ENCODE data around the gene AFDN.
"Not testable (repeated sequence)": the region's sequence is repeated elsewhere in the genome, so short reads cannot be mapped to it uniquely, and the experiment has no call there.

The AFDN gene

DNA sequence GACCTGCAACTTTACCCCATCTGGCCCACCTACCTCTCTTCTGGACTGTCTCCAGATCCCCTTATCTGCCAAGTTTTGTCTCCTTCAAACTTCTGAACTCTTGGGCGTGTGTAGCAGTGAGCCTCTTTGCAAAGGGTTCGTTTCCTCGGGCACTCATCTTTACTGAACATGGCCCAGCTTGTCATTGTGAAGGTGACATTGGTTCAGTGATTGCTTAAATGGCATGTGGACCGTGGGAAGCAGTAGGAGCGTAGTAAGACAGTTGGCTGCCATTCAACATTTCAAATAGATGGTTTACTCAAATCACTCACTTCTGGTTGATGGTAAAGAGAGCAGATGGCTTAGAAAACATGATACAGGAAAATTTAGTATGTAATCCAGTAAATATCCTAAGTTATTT is 136.0 kb downstream of the AFDN start:
- no peak for DNase-seq

DNA sequence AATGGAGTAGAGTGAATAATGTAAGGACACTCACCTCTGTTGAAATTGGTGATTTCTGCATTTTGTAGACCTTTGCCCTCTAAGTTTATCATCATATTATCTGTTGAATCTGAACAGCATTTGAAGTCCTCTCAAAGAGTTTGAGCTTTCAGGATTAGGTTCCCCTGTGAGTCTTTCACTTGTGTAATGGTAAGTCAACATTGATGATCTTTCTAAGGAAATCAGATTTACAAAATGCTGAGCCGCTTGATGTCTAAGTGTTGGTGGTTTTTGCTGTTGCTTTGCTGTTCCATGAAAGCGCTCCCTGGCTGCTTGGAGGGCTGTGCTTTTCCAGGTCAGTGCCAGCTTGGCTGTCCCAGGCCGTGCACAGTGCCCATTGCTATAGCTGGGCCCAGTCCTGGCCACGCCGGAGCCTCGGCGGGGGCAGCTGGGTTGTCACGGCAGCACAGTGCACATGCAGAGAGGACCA is 136.9 kb downstream of the AFDN start:
- DNase-seq = no peak

DNA sequence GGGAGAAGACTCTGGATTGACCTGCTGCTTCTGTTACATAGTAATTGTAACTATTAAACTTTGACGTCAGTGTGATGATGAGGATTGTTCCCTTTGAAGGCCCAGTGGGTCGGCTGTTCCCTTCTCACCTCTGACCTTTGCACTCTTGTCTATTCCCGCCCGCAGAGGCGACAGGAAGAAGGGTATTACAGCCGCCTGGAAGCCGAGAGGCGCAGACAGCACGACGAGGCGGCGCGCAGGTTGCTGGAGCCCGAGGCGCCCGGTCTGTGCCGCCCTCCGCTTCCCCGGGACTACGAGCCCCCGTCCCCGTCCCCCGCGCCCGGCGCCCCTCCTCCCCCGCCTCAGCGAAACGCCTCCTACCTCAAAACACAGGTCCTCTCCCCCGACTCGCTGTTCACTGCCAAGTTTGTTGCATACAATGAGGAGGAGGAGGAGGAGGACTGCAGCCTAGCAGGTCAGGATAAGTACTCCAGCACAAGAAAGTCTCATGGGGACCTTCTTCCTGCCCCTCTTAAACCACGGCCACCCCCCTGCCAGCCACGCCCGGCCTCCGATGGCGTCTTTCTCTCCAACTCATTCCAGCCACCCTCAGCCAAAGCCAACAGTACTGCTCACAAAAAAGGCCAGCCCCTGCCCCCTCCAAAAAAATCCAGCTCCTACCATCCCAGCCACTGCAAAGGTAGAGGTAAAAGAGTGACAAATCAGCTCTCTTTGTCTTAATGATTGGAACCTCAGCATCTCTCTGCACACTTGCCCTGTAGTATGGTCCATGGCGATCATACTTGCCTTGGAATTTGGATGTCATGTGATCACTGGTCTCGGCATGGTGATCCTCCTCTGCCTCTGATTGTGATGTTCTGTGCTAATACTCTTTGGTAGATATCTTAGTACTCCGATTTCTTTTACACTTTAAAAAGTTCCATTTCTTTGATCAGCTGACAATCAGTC is 139.2 kb downstream of the AFDN start:
- DNase-seq = no peak

DNA sequence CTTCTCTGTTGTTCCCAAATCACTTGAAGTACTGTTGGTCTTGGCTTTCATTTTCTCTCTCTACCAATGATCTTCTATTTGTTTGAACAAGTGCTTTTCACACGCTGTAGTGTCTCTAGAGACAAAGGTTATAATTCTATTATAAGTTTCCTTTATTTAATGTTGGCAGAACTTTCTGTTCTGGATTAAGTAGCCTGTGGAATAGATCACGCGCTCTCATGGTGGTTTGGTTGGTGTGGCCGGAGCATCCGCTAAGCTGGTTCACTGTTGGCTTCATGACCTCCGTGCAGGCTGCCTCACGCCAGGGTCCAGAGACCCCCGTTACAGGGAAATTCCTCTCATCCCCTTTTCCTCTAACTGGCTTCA is 139.8 kb downstream of the AFDN start:
- no peak for DNase-seq

DNA sequence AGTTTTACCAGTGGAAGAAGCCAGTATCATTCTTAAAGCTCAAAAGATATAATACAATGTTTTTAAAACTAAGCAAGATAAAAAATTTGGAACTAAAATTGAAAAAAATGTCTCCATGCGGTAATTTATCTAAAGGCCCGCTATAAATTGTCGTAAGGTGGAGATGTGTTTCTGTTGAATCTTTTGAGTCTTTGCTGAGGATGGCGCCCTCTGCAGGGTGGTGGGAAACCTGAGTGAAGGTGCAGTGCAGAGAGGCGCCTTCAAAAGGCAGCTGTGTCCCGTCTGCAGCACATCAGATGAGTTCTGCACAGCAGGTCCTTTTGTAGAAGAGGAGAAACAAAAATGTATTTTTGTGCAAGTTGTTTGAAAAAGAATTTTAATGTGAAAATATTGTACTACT is 141.4 kb downstream of the AFDN start:
- peak in 1 of 2 experiments; percentile 22 for DNase-seq

DNA sequence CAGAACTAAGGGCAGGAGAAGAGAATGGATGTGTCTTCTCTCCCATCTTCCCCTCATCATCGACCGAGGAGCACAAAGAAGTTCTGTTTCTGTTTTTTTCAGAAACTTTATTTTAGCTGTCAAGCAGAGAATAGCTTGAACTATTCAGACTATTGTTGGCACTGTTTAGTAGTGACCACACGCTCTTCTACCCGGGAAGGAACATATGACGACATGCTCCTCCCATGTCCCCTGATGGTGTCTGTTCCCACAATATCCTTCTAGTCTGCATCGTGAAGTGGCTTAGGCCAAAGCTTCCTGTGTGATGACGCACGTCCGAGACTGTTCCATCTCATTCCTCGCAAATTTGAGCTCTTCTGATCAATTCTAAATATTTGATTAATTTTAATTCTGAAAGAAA is 143.5 kb downstream of the AFDN start:
- no peak for DNase-seq

DNA sequence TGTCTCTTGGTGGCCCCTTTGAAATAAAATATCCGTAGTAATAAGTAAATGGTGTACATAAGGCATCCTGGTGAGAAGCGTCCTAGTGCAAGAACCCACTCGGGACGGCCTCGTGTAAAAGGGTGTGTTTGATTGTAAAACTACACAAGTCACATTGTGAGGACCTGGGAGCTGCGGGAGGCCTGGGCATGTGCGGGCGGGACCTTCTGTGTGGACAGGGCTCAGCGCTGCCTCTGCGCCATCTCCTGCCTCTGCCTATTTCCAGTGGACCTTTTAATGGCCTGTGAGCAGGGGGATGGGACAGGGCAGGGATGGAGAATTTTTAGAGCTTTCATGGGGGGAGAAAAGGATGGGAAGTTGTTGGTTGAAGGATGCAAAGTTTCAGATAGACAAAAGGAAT is 145.5 kb downstream of the AFDN start:
- no peak for DNase-seq

DNA sequence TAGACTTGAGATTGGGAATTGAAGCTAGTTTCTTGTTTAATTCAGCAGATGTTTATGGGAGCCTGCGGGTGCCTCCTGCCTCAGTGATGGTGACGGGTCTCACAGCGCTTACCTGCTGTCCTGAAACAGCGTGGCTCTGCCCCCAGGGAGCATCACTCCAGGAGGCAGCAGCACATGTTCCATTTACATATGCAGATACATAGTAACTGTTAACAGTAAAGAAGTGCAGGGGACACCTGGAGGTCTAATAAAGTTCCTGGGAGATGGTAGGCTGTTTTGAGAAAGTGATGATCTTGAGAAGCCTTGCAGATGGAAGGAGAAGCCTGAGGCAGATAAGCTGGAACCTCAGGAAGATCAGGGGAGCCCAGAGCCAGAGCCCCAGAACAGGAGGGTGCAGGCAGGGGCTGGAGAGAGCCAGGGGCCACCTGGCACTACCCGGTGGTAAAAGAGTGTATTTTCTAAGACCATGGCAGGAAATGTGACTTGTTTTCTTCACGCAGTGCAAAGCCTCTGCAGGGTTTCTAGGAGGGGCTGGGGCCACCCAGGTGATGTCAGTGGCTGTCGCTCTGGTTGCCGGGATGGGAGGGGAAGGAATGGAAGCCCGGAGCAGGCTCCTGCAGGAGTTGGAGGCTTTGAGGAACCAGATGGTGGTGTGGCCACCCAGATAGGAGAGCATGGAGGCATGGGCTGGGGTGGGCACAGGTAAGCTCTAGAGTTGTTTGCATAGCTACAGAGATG is 146.6 kb downstream of the AFDN start:
- no peak for DNase-seq

DNA sequence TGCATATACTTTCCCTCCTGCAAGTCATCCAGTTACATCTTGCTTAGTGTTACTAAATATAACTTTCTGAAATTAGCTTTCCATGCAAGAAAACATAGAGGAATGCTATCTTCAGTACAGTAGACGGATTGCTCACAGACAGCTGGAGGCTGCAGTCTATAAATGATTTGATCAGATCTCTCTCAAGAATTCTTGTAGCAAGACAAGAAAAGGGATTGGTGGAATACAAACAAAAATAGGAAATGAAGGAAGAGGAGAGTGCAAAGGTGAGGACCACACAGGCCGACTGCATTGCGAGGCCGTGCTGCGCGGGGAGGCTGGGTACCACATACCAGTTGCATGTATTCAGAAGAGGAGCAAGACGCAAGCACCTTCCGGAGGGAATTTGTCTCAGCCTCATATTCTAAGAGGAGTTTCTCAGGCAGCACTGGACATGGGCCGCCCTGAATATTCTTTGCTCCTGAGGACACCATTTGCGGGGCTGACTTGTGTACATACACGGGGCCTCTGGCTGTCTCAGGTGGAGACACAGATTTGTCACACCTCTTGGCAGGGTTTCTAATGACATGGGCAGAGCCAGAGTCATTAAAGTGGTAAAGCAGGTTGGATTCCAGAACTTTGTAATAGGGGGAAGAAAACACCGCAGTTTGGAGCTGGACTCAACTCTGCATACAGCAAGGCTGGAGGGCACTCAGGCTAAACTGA is 148.1 kb downstream of the AFDN start:
- DNase-seq = no peak

DNA sequence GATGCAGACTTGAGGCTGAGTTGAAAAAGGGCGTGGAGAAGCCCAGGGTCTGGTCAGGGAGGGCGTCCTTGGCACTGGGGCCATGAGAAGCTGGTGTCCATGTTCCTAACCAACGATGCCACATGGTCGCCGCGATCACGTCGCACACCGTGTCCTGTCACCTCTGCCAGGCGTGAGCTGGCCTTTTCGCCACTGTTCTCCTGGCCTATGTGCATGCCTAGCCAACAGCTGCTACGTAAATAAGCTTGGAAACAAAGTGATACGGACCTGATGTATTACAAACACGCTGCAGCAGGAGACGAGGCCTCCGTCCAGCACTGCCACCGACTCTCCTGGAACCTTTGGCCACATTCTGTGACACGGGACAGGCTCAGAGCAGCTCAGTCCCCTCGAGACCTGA is 148.7 kb downstream of the AFDN start:
- DNase-seq = no peak

DNA sequence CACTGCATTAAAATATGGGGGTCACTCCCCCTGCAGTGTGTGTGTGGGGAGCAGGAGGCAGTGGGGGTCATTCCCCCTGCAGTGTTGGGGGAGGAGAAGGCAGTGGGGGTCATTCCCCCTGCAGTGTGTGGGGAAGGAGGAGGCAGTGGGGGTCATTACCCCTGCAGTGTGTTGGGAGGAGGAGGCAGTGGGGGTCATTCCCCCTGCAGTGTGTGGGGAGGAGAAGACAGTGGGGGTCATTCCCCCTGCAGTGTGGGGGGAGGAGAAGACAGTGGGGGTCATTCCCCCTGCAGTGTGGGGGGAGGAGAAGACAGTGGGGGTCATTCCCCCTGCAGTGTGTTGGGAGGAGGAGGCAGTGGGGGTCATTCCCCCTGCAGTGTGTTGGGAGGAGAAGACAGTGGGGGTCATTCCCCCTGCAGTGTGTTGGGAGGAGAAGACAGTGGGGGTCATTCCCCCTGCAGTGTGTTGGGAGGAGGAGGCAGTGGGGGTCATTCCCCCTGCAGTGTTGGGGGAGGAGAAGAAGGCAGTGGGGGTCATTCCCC is 149.5 kb downstream of the AFDN start:
- not testable (repeated sequence) for DNase-seq

DNA sequence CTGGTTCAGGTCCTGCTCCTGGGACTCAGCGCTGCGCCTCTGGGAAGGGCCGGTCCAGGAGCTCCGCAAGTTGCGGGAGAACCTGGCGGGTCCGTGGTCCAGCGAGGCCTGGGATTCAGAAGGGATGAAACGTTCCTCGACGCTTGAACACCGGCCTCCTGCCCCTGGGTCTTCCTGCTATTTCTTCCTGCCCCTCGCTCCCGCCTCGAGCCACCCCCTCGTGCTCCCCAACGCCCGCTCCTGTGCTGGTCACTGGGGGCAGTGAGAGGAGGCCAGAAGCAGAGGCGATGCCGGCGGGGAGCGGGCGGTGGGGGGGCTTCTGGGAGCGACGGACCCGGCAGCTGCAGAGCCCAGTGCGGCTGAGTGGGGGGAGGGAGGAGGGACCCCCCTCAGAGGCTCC is 150.0 kb downstream of the AFDN start:
- DNase-seq = no peak

DNA sequence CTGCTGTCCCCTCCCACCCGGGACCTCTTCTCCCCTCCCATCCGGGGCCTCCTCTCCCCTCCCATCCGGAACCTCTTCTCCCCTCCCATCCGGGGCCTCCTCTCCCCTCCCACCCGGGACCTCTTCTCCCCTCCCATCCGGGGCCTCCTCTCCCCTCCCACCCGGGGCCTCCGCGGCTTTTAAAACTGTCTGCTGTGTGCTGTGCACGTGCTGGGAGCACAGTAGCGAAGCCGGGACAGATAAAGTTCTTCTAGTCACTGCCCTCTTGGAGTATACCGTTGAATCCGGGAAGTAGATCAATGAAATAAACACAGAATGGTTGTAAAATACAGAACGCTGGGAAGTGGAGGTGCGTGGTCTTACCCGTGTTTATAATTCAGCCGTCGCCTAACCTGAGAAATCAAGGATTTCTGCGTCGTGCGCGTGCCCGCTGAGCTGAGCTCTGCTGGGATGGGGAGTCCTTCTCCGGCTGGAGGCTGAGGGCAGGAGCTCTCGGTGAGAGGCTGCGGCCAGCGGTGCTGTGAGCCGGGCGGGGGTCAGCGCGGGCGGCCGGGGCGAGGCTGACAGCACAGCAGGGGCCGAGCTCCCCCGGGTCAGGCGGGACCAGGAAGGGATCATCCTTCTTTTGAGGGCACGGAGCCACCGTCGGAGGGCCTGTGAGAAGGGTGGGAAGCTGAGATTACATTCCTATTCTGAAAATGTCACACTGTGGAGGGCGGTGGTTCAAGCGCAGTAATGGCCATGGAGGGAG is 151.2 kb downstream of the AFDN start:
- DNase-seq = no peak

DNA sequence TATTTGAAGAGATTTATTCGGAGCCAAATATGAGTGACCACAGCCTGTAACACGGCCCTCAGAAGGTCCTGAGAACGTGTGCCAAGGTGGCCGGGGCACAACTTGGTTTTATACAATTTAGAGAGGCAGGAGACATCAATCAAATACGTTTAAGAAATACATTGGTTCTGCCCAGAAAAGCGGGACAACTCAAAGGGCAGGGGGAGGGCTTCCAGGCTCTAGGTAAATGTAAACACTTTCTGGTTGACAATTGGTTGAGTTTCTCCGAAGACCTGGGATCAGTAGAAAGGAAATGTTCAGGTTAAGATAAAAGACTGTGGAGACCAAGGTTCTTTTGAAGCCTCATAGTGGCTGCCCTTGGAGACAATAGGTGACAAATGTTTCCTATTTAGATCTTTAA is 151.9 kb downstream of the AFDN start:
- no peak for DNase-seq

DNA sequence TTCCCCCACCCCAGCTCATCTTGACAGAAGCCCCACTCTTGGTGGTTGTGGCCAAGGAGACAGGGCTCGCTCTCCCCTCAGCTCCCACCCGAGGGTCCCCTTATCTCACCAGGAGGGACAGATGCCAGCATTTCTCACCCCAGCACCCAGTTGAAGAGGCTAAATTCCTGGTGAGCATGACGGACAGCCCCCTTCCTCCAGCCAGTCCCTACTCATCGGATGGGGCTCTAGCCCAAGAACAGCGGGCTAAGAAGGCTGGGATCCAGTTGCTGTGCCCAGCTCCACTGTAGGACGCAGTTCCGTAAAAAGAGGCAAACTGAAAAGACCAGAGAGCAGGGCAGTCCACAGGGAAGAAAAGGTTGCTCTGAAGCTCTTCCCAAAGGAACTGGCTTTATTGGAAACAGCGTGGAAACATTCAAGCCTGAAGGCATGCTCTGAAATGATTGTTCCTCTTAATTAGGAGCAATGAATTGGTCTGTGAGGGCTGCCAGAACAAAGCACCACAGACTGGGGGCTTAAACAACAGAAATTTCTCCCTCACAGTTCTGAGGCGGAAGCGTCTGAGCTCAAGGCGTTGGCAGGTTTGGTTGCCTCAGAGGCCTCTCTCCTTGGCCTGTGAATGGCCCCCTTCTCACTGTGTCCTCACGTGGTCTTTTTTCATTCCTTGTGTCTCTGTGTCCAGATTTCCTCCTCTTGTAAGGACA is 152.9 kb downstream of the AFDN start:
- no peak for DNase-seq

DNA sequence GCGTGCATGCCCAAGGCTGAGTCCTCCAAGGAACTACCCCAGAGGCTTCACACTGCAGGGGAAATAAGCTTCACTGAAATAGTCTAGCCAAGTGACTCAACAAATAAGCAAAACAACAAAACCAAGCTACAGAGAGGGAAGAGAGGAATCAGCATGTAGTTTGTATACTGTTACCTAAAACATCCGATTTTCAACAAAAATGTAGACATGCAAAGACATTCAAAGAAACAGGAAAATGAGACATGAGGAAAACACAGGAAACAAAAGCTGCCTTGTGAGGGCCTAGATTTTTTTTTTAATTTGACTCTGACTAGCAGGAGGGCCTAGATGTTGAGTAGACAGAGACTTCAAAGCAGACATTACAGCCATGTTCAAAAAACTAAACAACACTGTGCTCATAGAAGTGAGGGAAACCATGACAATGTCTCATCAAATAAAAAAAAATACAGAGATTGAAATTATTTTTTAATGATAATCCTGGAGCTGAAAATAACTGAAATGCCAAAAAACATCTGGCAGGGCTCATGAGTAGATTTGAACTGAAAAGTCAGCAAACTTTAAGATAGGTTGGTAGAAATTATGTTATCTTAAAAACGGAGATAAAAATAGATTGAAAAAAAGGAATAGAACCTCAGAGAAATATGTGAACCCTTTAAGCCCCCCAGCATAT is 154.3 kb downstream of the AFDN start:
- no peak for DNase-seq

DNA sequence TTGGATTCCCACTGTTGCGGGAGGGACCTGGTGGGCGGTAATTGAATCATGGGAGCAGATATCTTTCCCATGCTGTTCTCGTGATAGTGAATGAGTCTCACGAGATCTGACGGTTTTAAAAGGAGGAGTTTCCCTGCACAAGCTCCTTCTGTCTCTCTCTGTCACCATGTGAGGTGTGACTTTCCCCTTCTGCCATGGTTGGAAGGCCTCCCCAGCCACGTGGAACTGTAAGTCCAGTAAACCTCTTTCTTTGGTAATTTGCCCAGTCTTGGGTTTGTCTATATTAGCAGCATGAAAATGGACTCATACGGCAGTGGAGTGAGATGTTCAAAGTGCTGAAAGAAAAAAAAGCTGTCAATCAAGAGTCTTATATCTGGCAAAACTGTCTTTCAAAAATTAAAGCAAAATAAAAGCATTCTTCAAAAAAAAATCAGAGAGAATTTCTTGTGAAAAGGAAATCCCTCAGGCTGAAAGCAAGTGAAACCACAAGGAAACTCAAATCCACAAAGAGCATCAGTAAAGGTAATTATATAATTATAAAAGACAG is 155.3 kb downstream of the AFDN start:
- DNase-seq = no peak

DNA sequence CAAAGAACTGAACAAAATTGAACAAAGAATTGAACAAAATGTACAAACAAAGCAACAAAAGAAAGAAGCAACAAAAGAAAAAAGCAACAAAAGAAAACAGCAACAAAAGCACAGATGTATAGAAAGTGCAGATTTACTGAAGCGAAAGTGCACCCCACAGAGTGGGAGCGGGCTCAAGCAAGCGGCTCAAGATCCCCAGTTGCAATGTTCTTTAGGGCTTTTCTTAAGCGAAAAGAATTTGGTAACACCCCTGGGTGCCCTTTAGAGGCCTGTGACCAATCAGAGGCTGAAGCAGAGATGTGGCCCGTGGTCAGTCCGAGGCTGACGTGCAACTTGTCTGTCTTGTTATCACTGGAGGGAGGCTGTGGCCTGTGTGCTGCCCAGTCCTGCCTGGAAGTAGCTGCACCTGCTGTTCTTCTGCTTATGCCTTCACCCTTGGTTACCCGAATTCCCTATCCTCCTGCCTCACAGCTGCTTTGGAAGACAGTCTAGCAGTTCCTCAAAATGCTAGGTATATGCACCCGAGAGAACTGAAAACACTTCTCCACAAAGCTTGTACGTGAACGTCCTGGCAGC is 157.5 kb downstream of the AFDN start:
- no peak for DNase-seq

DNA sequence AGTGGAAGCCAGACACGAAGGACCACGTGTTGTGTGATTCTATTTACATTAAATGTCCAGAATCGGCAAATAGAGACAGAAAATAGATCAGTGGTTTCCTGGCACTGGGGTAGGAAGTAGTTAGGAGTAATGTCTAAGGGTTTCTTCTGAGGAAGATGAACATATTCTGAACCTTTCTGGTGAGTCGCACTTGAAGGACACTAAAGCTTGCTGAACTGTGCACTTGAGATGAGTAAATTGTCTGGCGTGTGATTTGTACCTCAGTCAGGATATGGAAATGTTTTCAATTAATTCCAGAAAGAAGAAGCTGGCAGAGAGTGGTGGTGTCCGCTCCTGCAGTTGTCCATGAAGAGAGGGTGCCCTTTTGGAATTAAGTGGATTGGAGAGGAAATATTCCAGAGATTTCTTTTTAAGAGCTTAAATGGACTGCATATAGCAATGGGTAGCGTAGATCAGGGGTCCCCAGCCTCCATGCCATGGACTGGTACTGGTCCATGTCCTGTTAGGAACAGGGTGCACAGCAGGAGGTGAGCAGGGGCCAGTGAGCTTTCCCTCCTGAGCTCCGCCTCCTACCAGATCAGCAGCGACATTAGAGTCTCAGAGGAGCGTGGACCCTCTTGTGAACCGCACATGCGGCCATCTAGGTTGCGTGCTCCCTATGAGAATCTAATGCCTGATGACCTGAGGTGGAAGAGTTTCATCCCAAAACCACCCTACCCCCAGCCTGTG is 158.3 kb downstream of the AFDN start:
- no peak for DNase-seq
